Muscle of leg (tissue), 11 donors: ENCODE data around the gene BNC2. TPM values are rescaled to one million over a fixed set of nuclear protein-coding genes. Genes with fewer than 3 reads are reported as not detected.
A peak's percentile ranks its signal among the peaks of the same experiment; 100 is the strongest.
"Not testable (repeated sequence)": the region's sequence is repeated elsewhere in the genome, so short reads cannot be mapped to it uniquely, and the experiment has no call there.

Source experiments
- DNase-seq: peaks from one replicate; pipeline ENCODE4 v3.0.0; 2013
- H3K27ac ChIP-seq: one replicate; pipeline ENCODE4 v1.5.1; 2013; ENCODE audit warnings: mild to moderate bottlenecking, low read length, control low read depth
- H3K27me3 ChIP-seq: one replicate; pipeline ENCODE4 v1.6.1; 2013; ENCODE audit warnings: low read length; ENCODE audit not compliant: control insufficient read depth, insufficient read depth
- H3K36me3 ChIP-seq: one replicate; pipeline ENCODE4 v1.6.1; 2013; ENCODE audit warnings: low read length; ENCODE audit not compliant: control insufficient read depth, insufficient read depth
- H3K4me1 ChIP-seq: one replicate; pipeline ENCODE4 v1.6.1; 2013; ENCODE audit warnings: low read length; ENCODE audit not compliant: control insufficient read depth, insufficient read depth
- H3K4me3 ChIP-seq: one replicate; pipeline ENCODE4 v1.5.1; 2013; ENCODE audit warnings: low read length, control low read depth
- H3K9me3 ChIP-seq: replicated peaks from 2 replicates; pipeline ENCODE4 v1.6.1; 2013; ENCODE audit warnings: low read depth, low read length; ENCODE audit not compliant: control insufficient read depth
- WGBS: methylation state at CpG from one replicate; pipeline ENCODE4 v1.1.5; 2013; ENCODE audit warnings: missing lambda C conversion rate; ENCODE audit not compliant: insufficient coverage; 5-methylcytosine and 5-hydroxymethylcytosine counted together
- polyA plus RNA-seq, 8 donors: library from polyadenylated mRNA; unstranded; fragments of 120-200 nt; gene quantifications; one replicate each; pipeline versions ENCODE4 v1.2.1 to v1.2.3, GENCODE V29; 2013; ENCODE audit warnings: inconsistent platforms in 1 of 8, low replicate concordance in 1 of 8; ENCODE audit not compliant: insufficient read length in 8 of 8, insufficient read depth in 1 of 8
- total RNA-seq: library from RNA; stranded (reverse); fragments of 120-200 nt; gene quantifications from one replicate; pipeline ENCODE4 v1.2.4, GENCODE V29; 2013

BNC2 gene
- total and polyA plus RNA-seq, 9 donors: 4.7 to 24.0 (median 7.6) TPM

DNA sequence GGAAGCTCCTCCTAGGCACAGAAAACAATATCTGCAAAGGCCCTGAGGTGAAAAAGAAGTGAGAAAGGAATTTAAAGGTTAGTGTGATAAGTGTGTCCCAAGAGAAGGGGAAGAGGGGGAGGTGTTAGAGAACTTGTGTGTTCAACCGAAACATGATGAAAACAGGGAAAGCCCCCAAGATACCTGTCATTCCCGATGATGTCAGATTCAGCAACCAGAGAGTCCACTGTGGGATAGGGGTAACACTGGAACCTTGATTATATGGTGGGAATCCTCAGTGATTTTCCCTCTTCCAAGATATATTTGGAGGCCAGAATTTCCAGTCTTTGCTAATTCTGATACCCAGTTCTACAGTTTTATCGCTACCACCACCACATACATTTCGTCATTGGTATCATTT lies 15.5 kb upstream of the BNC2 start:
- Histone ChIP-seq H3K9me3 (no peaks in the 10 kb centered on the region), H3K36me3 (no peaks in the 10 kb centered on the region), H3K27me3 (no peaks in the 10 kb centered on the region), H3K4me3 (no peak overlapping the region), H3K4me1 (no peaks in the 10 kb centered on the region), H3K27ac (no peak overlapping the region)
- no CpG with 5 or more reads among the region's 4 CpGs for WGBS
- no peak for DNase-seq

GRCh38 chr9:16884952-16885513 lies 14.6 kb upstream of the BNC2 start:
- Histone ChIP-seq H3K4me3 (no peak overlapping the region), H3K9me3 (no peaks in the 10 kb centered on the region), H3K27me3 (no peaks in the 10 kb centered on the region), H3K27ac (no peak overlapping the region), H3K36me3 (no peaks in the 10 kb centered on the region), H3K4me1 (no peaks in the 10 kb centered on the region)
- peak; percentile 80 for DNase-seq
- WGBS: 20% methylated on average over 1 of the region's 5 CpGs

DNA sequence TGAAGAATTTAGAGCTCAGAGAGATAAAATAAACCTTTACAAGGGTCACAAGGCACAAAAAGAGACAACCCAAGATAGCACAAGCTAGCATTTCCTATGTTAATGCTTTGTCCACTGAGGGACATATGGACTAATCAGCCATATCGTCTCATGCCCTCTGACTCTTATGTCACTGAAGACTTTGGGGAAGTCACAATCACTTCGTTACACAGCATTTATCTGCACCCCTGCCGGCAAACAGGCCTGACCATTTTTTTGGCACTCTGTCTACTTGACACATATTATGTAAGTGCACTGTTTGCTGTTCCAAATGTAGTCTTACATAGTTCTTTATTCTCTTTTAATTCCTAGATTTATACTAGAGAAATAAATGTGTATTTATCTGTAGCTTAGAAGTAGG lies 13.9 kb upstream of the BNC2 start:
- Histone ChIP-seq H3K4me3 (no peak overlapping the region), H3K9me3 (no peaks in the 10 kb centered on the region), H3K27ac (no peak overlapping the region), H3K36me3 (no peaks in the 10 kb centered on the region), H3K4me1 (no peaks in the 10 kb centered on the region), H3K27me3 (no peaks in the 10 kb centered on the region)
- peak; percentile 29 for DNase-seq
- WGBS: 20% methylated on average over 1 of the region's 3 CpGs

DNA sequence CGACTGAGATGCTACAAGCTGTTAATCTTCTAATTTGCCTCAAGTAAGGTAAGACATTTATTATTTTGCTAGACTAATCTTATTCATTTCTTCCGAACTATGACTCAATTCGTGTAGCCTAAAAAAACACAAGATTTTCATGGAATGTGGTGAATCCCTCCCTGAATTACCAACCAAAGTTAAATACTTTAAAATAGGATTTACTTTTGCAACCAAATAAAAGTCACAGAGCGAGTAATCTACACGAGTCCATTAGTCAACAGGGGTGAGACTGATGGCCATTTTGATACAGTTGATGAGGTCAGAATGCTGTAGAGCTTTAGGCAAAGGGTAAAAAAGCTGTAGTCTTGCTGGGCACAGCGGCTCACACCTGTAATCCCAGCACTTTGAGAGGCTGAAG lies 13.1 kb upstream of the BNC2 start:
- Histone ChIP-seq H3K36me3 (no peaks in the 10 kb centered on the region), H3K4me3 (no peak overlapping the region), H3K27me3 (no peaks in the 10 kb centered on the region), H3K9me3 (no peaks in the 10 kb centered on the region), H3K27ac (no peak overlapping the region), H3K4me1 (no peaks in the 10 kb centered on the region)
- no CpG with 5 or more reads among the region's 6 CpGs for WGBS
- DNase-seq: no peak

- H3K4me3 ChIP-seq: not testable (repeated sequence)
- 89% methylated on average over 6 of the region's 6 CpGs for WGBS
These were observed 12.0 kb upstream of the BNC2 start for GRCh38 chr9:16882440-16882839.

DNA sequence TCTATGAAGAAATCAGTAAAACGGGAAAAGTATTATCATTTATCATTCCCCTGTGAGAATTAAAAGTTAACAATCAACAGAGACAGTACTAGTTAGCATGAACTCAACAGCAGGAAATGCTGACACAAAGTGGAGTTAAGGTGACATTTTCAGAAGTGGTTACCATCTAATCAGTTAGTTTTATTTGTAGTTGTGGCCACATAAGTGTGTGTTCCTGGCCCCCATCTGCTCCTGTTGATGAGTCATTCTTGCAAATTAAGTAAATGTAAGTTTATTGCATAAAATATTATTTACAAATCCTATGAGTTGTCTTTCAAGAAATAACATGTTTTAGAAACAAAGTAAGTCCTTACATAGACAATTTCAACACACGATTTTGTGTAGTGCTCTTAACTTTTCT lies 8.9 kb upstream of the BNC2 start:
- no CpG with 5 or more reads among the region's 2 CpGs for WGBS

More at GRCh38 chr9:16882440-16882839, 12.0 kb upstream of the BNC2 start:
- not testable (repeated sequence) for DNase-seq, H3K36me3 ChIP-seq, H3K4me1 ChIP-seq, H3K27ac ChIP-seq, H3K27me3 ChIP-seq, H3K9me3 ChIP-seq

GRCh38 chr9:16877256-16877655 lies 6.8 kb upstream of the BNC2 start:
- WGBS: 87% methylated on average over 9 of the region's 19 CpGs
- Histone ChIP-seq H3K27ac (no peak overlapping the region), H3K36me3 (no peaks in the 10 kb centered on the region), H3K4me3 (no peak overlapping the region), H3K27me3 (no peaks in the 10 kb centered on the region), H3K9me3 (no peaks in the 10 kb centered on the region), H3K4me1 (no peaks in the 10 kb centered on the region)
- DNase-seq: no peak

More for the DNA sequence above, 8.9 kb upstream of the BNC2 start:
- no peak for DNase-seq
- no peaks in the 10 kb centered on the region for H3K9me3 ChIP-seq
- H3K4me1 ChIP-seq: no peaks in the 10 kb centered on the region
- no peaks in the 10 kb centered on the region for H3K27me3 ChIP-seq
- H3K4me3 ChIP-seq: no peak overlapping the region
- H3K27ac ChIP-seq: no peak overlapping the region
- H3K36me3 ChIP-seq: no peaks in the 10 kb centered on the region

DNA sequence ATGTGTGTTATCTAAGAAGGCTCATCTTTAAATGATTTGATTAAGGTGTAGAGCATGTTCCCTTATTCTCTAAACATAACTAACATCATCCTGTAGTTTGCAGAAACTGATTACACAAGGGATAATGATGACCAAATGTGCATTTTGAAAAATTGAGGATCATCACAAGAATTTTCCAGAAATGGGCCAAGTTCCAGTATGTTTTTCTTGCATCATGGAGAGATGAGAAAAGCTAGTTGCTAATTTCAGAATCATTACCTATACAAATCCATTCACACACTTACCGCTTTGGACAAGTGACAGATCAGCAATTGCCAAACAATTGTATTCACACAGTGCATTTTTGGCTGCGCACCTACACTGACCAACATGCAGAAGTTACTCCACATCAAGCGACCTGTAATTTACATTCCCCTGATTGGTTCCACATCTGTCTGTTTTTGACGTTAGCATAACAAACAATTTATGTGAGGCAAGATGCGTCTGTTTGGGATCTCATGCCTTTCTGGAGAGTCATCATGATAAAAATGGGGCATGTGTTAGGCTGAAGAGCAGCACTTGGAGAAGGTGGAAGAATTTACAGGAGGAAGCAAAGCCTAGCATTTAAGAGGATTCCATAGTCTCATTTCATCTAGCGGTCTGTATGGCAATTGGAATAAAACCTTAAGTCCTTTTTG lies 2.8 kb upstream of the BNC2 start:
- Histone ChIP-seq H3K9me3 (no peaks in the 10 kb centered on the region), H3K36me3 (no peaks in the 10 kb centered on the region), H3K27me3 (peaks cover 7% of the 10 kb centered on the region), H3K4me3 (no peak overlapping the region), H3K4me1 (peaks cover 2% of the 10 kb centered on the region), H3K27ac (no peak overlapping the region)
- WGBS: 64% methylated on average over 4 of the region's 6 CpGs
- DNase-seq: no peak

- peaks cover 7% of the 10 kb centered on the region for H3K27me3 ChIP-seq
- peaks cover 5% of the 10 kb centered on the region for H3K4me1 ChIP-seq
- peak; percentile 86 for DNase-seq
- H3K4me3 ChIP-seq: peak overlapping the region; percentile 74
- H3K9me3 ChIP-seq: no peaks in the 10 kb centered on the region
- no peaks in the 10 kb centered on the region for H3K36me3 ChIP-seq
- WGBS: 0% methylated on average over 17 of the region's 63 CpGs
- H3K27ac ChIP-seq: peak overlapping the region; percentile 87
These were observed 1.1 kb upstream of the BNC2 start for GRCh38 chr9:16871336-16872151.

- Histone ChIP-seq H3K27ac (peak overlapping the region; percentile 87), H3K9me3 (no peaks in the 10 kb centered on the region), H3K4me1 (peaks cover 5% of the 10 kb centered on the region), H3K4me3 (peak overlapping the region; percentile 74), H3K36me3 (no peaks in the 10 kb centered on the region), H3K27me3 (peaks cover 7% of the 10 kb centered on the region)
- WGBS: 0% methylated on average over 16 of the region's 58 CpGs
- DNase-seq: no peak
These were observed 431 bp downstream of the BNC2 start for GRCh38 chr9:16869882-16870595.
